Ovary (tissue), 3 donors: ENCODE measurements around the gene DOK1.

ENCODE experiments used
- EP300 ChIP-seq: sonication (generic); formaldehyde crosslinking; IDR thresholded peaks from one replicate; pipeline ENCODE4 v1.6.1; 2017; ENCODE audit warnings: antibody characterized with exemption
- POLR2A ChIP-seq: fragments of 450-650 bp; IDR thresholded peaks from one replicate; pipeline ENCODE4 v1.6.1; 2017; ENCODE audit warnings: antibody characterized with exemption, mild to moderate bottlenecking, moderate library complexity
- TF ChIP-seq, protein P1 (sequence below), 3 donors: fragments of 450-650 bp in 2 of 3; fragments of 200-600 bp in 1 of 3; IDR thresholded peaks; one replicate each; pipeline versions ENCODE4 v1.5.1 to v1.8.0; 2016 to 2022; ENCODE audit warnings: antibody characterized with exemption in 3 of 3, mild to moderate bottlenecking in 1 of 3
- donor health status: DM: no; HTN: no; CAD: no.

DNA sequence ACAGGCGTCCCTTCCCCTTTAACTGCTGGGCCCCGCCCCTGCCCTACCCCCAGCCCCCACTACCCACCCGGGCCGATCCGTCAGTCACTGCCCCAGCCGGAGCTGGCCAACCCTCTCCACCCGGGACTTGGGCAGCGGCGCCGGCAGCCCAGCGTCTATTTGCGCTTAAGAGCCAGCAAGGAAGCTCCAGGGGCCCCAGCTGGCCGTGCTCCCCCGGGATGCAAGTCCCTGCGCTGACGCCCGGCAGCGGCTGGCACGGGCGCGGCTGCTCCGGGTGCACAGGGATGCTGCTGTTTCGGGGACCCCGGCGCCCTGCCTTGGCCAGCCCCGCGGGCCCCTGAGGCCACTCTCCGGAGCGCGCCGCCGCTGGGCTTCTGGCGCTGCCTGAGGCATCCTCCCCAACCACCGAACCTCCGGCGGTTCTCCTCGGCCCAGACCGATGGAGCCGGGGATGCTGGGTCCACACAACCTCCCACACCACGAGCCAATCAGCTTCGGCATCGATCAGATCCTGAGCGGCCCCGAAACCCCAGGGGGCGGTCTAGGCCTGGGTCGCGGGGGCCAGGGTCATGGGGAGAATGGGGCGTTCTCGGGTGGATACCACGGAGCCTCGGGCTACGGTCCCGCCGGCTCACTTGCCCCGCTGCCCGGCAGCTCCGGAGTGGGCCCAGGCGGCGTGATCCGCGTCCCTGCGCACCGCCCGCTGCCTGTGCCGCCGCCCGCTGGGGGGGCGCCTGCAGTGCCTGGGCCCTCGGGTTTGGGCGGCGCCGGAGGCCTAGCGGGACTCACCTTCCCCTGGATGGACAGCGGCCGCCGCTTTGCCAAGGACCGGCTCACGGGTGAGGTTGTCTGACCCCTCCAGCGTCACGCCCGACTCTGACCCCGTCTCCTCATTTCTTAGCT lies 39.9 kb upstream of the DOK1 start, which contains the start of gene TLX2:
- TF ChIP-seq, protein P1, sequence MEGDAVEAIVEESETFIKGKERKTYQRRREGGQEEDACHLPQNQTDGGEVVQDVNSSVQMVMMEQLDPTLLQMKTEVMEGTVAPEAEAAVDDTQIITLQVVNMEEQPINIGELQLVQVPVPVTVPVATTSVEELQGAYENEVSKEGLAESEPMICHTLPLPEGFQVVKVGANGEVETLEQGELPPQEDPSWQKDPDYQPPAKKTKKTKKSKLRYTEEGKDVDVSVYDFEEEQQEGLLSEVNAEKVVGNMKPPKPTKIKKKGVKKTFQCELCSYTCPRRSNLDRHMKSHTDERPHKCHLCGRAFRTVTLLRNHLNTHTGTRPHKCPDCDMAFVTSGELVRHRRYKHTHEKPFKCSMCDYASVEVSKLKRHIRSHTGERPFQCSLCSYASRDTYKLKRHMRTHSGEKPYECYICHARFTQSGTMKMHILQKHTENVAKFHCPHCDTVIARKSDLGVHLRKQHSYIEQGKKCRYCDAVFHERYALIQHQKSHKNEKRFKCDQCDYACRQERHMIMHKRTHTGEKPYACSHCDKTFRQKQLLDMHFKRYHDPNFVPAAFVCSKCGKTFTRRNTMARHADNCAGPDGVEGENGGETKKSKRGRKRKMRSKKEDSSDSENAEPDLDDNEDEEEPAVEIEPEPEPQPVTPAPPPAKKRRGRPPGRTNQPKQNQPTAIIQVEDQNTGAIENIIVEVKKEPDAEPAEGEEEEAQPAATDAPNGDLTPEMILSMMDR (IDR thresholded peaks at IDR 0.05) = no peak
- TF ChIP-seq POLR2A (no peak), EP300 (no peak)
